Effector memory CD4-positive, alpha-beta T cell (primary cell): ENCODE measurements around the gene MCAM.

Source experiments
- DNase-seq, 3 donors: peaks; one replicate each; pipeline ENCODE4 v3.0.0-alpha.2; 2020
- H3K27ac ChIP-seq: 2 replicates; pipeline ENCODE4 v1.7.0; 2013; ENCODE audit warnings: mild to moderate bottlenecking, low read length, moderate library complexity; ENCODE audit not compliant: insufficient read depth, poor library complexity, severe bottlenecking
- H3K27me3 ChIP-seq: replicated peaks from 2 replicates; pipeline ENCODE4 v1.7.0; 2013; ENCODE audit warnings: mild to moderate bottlenecking, low read length; ENCODE audit not compliant: insufficient read depth, control insufficient read depth, poor library complexity, severe bottlenecking
- H3K36me3 ChIP-seq: 2 replicates; pipeline ENCODE4 v1.7.0; 2013; ENCODE audit warnings: mild to moderate bottlenecking, low read length, moderate library complexity; ENCODE audit not compliant: control insufficient read depth, insufficient read depth
- H3K4me1 ChIP-seq: 2 replicates; pipeline ENCODE4 v1.7.0; 2013; ENCODE audit warnings: low read length, mild to moderate bottlenecking; ENCODE audit not compliant: control insufficient read depth, insufficient read depth, poor library complexity, severe bottlenecking
- H3K4me3 ChIP-seq: 2 replicates; pipeline ENCODE4 v1.7.0; 2013; ENCODE audit warnings: low read length, low read depth, mild to moderate bottlenecking; ENCODE audit not compliant: insufficient read depth, poor library complexity, severe bottlenecking
- H3K9me3 ChIP-seq: 2 replicates; pipeline ENCODE4 v1.7.0; 2013; ENCODE audit warnings: mild to moderate bottlenecking, low read length, moderate library complexity; ENCODE audit not compliant: control insufficient read depth

Gene MCAM

DNA sequence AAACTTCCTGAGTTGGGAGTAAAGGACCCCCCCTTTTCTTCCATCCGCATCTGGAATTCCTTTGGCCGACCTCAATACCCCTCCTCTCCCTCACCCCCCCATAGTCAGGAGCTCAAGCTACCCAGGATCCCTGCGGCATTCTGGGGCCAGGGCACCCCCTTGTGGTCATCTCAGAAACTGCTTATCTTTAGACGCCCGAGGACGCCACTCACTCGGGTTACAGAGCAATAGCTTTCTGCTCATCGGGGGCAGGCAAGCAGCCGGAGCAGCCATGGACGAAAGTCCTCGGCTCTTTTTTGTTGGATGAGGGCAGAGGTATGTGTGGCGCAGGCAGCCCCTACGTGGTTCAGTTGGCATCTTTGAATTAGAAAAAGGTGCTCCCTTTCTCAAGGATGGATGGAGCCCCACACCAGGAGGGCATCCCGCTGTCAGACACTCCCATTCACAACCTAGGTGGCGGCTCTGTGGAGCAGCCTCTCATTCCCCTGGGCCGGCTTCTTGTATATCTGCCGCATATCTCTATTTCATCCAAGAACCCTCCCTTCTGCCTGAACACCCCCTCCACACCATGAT, 21.5 kb upstream of the MCAM start:
- Histone ChIP-seq H3K4me3 (no peak overlapping the region), H3K36me3 (no peaks in the 10 kb centered on the region), H3K4me1 (peaks cover 24% of the 10 kb centered on the region), H3K9me3 (no peaks in the 10 kb centered on the region), H3K27ac (no peak overlapping the region), H3K27me3 (peaks cover 34% of the 10 kb centered on the region)
- DNase-seq = peak in 2 of 3 donors; percentile 41 to 52

DNA sequence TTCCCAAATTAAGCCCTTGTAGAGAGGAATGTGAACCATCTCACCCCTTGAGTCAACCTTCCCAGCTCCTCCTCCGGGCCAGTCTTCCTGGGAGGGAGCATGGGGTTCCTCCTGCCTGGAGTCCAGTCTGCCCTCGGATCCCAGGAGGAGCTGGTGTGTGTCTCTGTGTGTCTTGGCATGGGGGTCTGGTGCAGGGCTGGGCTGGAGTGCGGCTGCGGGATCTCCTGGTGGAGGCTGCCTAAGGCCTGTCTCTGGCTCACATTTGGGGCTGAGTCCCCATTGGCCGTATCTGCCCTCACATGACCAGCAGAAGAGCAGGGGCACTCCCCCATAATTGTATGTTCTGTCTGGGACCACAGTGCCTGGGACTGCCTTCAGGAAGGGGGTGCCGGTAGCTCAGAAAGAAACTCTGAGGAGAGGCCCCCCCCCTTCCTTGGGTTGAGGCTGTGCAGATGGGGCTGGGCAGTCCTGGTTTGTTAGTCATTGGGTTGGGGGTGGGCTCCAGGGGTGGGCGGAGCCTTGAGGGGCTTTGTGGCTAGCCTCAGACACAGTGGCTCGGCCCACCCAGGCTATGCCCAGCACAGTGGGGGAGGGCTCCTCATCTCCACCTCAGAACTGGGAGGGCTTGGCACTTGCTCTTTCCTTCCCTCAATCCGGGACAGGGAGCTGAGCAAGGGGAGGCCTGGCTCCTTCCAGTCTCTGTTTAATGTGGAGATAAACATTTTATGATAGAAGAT, 20.8 kb upstream of the MCAM start:
- Histone ChIP-seq H3K27ac (no peak overlapping the region), H3K9me3 (no peaks in the 10 kb centered on the region), H3K4me3 (no peak overlapping the region), H3K27me3 (peaks cover 34% of the 10 kb centered on the region), H3K36me3 (no peaks in the 10 kb centered on the region), H3K4me1 (peaks cover 24% of the 10 kb centered on the region)
- DNase-seq = no peak

GRCh38 chr11:119336744-119337469, 20.0 kb upstream of the MCAM start:
- peaks cover 24% of the 10 kb centered on the region for H3K4me1 ChIP-seq
- peaks cover 33% of the 10 kb centered on the region for H3K27me3 ChIP-seq
- no peaks in the 10 kb centered on the region for H3K9me3 ChIP-seq
- no peak for DNase-seq
- no peak overlapping the region for H3K27ac ChIP-seq
- H3K36me3 ChIP-seq = no peaks in the 10 kb centered on the region
- no peak overlapping the region for H3K4me3 ChIP-seq

GRCh38 chr11:119335655-119336543, 19.0 kb upstream of the MCAM start:
- no peak overlapping the region for H3K4me3 ChIP-seq
- peaks cover 23% of the 10 kb centered on the region for H3K27me3 ChIP-seq
- H3K36me3 ChIP-seq = no peaks in the 10 kb centered on the region
- H3K27ac ChIP-seq = no peak overlapping the region
- DNase-seq = no peak
- H3K4me1 ChIP-seq = peaks cover 24% of the 10 kb centered on the region
- no peaks in the 10 kb centered on the region for H3K9me3 ChIP-seq

DNA sequence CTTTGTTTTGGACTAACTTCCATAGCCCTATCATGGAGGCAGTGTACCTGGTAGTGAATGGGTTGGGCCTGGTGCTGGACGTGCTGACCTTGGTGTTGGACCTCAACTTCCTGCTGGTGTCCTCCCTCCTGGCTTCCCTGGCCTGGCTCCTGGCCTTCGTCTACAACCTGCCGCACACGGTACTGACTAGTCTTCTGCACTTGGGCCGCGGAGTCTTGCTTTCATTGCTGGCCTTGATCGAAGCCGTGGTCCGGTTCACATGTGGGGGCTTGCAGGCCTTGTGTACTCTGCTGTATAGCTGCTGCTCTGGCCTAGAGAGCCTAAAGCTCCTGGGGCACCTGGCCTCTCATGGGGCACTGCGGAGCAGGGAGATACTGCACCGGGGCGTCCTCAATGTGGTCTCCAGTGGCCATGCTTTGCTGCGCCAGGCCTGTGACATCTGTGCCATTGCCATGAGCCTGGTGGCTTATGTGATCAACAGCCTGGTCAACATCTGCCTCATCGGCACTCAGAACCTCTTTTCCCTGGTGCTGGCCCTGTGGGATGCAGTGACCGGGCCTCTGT, 18.2 kb upstream of the MCAM start:
- no peak for DNase-seq
- H3K27ac ChIP-seq = peak overlapping the region; percentile 77
- no peaks in the 10 kb centered on the region for H3K9me3 ChIP-seq
- H3K4me3 ChIP-seq = peak overlapping the region; percentile 93
- H3K36me3 ChIP-seq = no peaks in the 10 kb centered on the region
- peaks cover 18% of the 10 kb centered on the region for H3K4me1 ChIP-seq
- peaks cover 16% of the 10 kb centered on the region for H3K27me3 ChIP-seq

DNA sequence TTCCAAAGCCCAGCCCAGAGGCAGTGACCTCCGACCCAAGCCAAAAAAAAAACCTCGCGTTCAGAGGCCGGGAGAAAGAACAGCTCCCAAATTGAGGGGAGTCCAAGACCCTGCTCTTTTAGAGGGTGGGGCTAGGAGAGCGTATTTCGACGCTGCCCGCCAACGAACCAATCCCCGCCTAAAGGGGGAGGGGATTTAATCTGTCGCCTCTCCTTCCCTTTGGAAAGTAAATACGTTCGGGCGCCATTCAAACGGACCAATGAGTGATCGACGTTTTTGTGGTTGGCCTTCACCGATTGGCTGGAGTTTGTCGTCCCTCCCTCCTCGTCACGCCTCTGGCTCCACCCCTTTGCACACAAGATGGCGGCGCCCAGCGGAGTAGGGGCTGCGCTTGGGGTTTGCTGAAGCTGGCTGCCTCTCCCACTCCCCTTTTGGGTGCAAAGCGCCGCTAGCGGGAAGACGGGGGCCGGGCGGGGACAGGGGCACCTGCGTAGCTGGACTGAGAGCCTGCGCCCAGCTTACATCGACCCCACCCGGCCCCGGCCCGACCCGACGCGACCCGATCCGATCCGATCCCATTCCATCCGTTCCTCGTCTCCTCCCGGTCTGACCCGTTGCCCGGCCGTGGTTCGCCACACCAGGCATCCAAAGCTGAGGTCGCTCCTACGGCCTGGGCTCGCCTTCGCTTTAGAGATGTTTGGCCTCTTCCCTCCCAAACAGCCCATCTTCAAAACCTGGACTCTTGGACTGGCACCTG, 17.4 kb upstream of the MCAM start, which contains the start of gene RNF26:
RNF26 (plus strand) TSS at position 354 of the 757 bp plus-strand sequence. CDS start 596 bp downstream, outside the sequence.
- Histone ChIP-seq H3K27me3 (peaks cover 8% of the 10 kb centered on the region), H3K27ac (peak within 1 kb of the TSS; percentile 77), H3K9me3 (no peaks in the 10 kb centered on the region), H3K36me3 (no peaks in the 10 kb centered on the region), H3K4me1 (peaks cover 10% of the 10 kb centered on the region), H3K4me3 (peak within 1 kb of the TSS; percentile 93)
- DNase-seq = peak; percentile 90 to 94 (median 91)

- Histone ChIP-seq H3K36me3 (no peaks in the 10 kb centered on the region), H3K27ac (no peak overlapping the region), H3K9me3 (no peaks in the 10 kb centered on the region), H3K27me3 (no peaks in the 10 kb centered on the region), H3K4me3 (no peak overlapping the region), H3K4me1 (peaks cover 10% of the 10 kb centered on the region)
- no peak for DNase-seq
Measured at GRCh38 chr11:119332111-119332765, 15.3 kb upstream of the MCAM start.

- Histone ChIP-seq H3K4me1 (peaks cover 10% of the 10 kb centered on the region), H3K9me3 (no peaks in the 10 kb centered on the region), H3K4me3 (no peak overlapping the region), H3K27ac (no peak overlapping the region), H3K36me3 (no peaks in the 10 kb centered on the region), H3K27me3 (no peaks in the 10 kb centered on the region)
- DNase-seq = no peak
Measured at GRCh38 chr11:119330237-119330636, 13.3 kb upstream of the MCAM start.
